HG03139 (cell line): ENCODE results near the gene CNTNAP5.
"Not testable (repeated sequence)": the region's sequence is repeated elsewhere in the genome, so short reads cannot be mapped to it uniquely, and the experiment has no call there.

Experiments used
- ATAC-seq: cut with Tn5 transposase; IDR thresholded peaks from one replicate; pipeline ENCODE4 v1.9.1; 2021; ENCODE audit not compliant: unreplicated experiment

Gene CNTNAP5

DNA sequence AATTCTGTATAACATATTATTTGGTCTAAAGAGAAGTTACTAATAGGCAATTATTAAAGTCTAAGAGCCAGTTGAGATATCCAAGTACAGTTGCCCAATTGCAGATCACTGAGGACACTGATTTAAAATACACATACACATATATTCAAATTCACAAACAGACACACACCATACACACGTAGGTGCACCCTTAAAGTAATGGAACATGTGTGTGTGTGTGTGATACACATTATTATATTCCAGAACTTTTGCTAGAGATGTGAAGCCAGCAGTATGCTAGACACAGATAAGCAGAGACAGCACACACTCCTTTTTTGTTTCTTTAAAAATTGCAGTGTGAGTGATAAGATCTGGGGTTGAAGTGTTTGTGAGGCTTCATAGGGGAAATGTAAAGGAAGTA lies 292.5 kb downstream of the CNTNAP5 start:
- no peak for ATAC-seq

DNA sequence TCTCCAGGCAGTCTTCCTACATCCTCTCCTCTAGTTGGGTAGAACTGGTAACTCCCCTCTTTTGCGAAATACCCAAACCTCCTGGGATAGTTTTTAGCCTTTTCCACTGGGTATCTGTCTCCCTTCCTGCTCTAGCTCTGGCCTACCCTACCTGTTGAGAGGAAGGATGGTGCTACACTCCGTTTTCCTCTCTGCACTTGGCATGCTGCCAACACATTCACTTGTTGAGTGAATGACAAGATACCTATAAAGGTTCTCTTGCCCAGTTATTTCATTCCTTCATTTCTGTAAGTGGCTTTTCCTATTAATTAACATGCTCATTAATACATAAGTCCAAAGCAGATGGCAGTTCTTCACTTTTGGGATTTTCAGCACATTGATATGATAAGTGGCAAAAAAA lies 293.8 kb downstream of the CNTNAP5 start:
- no peak for ATAC-seq

DNA sequence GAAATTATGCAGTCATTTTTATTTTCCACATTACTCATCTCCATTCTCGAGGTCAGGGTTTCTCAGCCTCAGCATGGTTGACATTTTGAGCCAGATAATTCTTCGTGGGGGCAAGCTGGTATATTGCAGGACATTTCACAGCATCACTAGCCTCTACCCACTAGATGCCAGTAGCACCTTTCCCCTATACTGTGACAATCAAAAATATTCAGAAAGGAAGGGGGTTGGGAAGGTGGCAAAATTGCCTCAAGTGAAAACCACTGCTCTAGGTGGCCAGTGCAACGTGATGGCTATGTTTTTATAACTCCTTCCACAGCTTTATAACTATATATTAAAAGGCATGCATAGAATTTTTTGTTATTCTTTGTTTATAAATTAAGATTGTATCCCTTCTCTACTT lies 294.5 kb downstream of the CNTNAP5 start:
- no peak for ATAC-seq

- no peak for ATAC-seq
These were observed 295.1 kb downstream of the CNTNAP5 start for GRCh38 chr2:124320051-124320688.

- no peak for ATAC-seq
These were observed 298.2 kb downstream of the CNTNAP5 start for GRCh38 chr2:124323321-124323720.

DNA sequence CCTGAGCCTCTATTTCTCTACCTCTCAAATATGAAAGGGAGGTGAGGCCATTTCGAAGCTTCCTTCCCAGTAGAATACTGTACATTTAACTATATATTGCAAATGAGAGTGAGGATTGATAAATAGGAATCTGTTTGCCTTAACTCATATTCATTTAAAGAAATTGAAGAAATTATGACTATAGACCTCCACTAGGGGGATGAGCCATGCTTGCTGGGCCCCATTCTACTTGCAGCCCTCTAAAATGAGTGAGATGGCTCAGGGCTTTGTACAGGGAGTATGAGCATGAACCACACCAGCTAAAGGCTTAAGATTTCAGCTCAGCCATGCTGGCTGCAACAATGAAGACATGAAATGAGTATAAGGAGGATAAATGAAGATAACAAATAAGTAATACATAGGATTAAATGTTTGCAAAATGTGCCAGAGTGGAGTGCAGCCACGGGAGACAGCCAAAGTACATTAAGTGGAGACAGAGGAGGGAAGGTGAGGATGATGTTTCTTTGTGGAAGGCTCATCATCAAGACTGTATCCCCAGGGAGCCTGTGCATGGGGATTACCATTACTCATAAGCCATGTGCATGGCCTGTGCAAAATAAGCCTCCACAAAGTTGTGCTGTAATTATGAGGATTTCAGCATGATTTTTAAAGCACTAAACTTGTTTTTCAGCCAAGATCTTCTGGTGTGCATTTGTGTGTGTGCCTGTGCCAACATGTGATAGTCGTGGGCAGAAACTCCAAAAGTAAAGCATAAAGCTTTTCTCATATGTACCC lies 300.8 kb downstream of the CNTNAP5 start:
- no peak for ATAC-seq

DNA sequence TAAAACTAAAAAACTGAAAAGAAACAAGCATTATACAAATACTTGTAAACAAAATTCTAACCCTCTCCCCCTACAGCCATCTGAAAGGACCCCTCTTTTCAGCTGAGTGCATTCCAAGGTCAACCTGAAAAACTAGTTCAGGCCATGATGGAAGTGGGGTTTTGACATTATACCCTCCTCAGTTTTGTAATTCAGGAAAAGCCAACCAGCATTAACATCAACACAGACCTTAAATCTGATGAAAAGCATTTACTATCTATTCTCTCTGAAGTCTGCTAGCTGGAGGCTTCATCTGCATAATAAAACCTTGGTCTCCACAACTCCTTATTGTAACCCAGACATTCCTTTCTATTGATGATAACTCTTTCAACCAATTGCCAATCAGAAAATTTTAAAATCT lies 302.2 kb downstream of the CNTNAP5 start:
- ATAC-seq, result no peak

DNA sequence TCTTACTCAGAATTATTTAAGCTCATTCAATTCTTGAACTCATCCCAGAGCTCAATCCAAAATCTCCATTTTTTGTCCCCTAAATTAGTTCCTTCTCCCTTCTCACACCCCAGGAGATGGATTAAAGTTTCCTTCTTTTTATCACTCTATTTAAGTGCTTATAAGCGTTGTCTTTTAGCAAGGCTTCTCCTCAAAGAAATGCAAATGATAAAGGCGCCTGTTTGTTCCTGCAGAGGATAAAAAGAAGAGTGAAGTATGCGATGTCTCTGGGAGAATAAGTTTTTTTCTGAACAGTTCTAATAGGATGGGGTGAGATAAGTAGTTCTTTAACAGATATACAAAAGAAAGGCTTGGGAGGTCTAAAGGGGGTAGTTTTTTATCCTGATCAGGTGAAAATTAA lies 303.3 kb downstream of the CNTNAP5 start:
- ATAC-seq, result no peak

DNA sequence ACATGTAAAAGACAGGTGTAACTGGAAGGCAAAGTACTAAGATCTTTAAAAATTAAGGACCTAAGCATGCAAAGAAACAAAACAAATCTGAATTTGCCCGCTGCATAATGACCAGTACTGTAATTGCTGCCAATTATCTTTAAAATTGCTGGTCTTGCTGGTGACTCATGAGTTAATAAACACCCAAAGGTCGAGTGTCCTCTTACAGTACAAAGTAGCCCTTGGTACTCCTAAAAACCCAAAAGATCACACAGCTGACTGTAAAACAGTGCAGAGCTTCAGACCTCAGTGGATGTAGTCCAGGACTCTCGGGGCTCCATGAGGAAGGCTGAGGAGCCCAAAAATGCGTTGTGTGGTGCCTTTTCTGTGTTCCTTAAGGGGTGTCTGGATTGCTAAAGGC lies 308.7 kb downstream of the CNTNAP5 start:
- no peak for ATAC-seq

DNA sequence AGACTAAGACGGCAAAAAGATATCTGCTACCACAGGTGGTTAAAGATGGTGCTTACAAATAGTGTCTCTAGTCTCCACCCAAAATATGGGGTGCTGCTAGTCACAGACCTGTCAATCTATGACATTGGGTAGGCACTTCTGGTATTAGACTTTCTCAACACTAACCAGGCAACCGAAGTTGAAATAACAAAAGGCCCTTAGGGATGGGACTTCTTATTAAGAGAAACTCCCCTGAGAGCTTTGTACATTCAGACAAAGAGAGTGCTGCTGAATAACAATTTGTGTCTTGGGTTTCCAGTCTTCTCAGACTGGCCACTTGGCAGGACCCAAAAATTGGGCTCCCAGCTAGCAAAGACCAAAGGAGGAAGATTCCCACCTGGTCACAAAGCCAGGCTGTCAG lies 310.0 kb downstream of the CNTNAP5 start:
- ATAC-seq, result no peak

DNA sequence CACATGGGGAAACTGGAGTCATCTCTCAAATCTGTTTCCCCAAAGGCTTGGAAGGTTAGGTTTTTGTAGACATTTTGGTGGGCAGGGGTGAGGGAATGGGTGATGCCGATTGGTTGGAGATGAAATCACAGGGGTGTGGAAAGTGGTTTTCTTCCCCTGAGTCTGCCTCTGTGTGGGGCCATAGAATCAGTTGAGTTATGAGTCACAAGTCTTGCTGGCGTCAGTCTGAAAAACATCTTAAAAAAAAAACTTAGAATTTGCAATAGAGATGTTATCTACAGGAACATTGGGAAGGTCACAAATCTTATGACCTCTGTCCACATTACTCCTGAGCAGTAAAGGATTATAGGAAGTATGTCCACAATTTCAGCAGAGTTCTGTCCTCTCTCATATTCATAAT lies 314.6 kb downstream of the CNTNAP5 start:
- no peak for ATAC-seq

DNA sequence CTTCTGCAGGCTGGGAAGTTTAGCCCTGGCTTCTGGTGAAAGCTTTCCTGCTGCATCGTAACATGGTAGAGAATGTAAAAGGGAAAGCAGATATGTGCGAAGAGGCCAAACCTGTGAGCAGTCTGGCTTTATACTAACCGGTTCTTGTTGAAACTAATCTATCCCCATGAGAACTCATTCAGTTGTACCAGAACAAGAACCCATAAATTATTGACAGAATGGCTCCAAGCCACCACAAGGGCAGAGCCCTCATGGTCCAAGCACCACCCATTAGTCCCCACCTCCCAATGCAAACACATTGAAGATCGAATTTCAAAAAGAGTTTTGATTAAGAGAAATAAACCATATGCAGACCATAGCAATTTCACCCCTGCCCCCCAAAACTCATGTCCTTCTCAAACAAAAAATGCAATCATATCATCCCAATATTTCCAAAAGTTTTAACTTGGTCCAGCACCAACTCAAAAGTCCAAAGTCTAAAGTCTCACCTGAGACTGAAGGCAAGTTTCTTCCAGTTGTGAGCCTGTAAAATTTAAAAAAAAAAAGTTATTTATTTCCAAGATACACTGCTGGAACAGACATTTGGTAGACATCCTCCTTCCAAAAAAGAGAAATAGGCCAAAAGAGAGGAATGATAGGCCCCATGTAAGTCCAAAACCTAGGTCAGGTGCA lies 318.9 kb downstream of the CNTNAP5 start:
- ATAC-seq, result no peak

- ATAC-seq, result no peak
These were observed 322.1 kb downstream of the CNTNAP5 start for GRCh38 chr2:124347209-124347608.

- ATAC-seq, result no peak
These were observed 328.6 kb downstream of the CNTNAP5 start for GRCh38 chr2:124353656-124354055.

DNA sequence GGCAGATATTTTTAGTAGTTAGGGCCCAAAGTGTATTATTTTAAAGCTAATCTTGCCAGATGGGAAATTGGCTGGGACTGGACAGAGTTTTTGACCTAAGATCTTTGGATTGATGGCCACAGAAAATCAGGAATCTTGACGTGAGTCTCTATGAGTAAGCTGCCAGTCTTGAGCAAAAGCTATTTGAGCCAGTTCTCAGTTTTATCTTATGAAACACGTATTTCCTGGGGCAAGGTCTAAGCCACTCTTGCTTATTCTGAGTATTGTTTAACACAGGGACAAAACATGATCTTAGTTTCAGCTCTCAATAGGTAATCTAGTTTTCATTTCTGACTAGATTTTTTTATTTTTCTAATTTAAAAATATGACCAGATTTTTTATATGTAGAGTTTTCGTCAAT lies 329.4 kb downstream of the CNTNAP5 start:
- no peak for ATAC-seq

GRCh38 chr2:124361966-124362365 lies 336.9 kb downstream of the CNTNAP5 start:
- ATAC-seq, result not testable (repeated sequence)

- ATAC-seq, result no peak
These were observed 344.1 kb downstream of the CNTNAP5 start for GRCh38 chr2:124369181-124369580.

DNA sequence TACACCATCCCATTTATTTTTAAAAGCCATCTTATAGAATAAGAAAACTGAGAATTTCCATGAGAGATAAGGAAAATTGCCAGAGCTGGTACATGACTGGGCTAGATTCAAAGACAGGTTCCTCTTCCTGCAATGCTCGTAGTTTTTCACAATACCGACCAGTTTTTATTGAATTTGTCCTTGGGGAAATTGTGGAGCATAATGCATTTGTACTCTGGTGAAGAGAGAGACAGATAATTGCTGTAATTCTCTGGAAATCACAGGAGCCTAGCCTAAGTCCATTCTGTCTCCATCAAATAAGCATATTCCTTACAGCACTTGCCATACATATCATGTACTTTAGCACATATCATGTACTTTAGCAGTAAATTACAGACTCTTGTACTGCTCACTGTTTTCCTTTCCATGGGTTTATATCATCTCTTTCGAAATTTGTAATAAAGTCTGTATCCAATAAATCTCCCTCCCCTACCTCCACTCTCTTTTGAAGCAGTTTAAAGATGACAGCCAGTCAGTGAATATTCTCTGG lies 355.2 kb downstream of the CNTNAP5 start:
- ATAC-seq, result no peak

GRCh38 chr2:124382067-124382618 lies 357.1 kb downstream of the CNTNAP5 start:
- no peak for ATAC-seq

- ATAC-seq, result no peak
These were observed 370.9 kb downstream of the CNTNAP5 start for GRCh38 chr2:124395961-124396360.

- no peak for ATAC-seq
These were observed 377.2 kb downstream of the CNTNAP5 start for GRCh38 chr2:124402274-124402673.
